Hematopoietic multipotent progenitor cell (in vitro differentiated cells): Measurements from ENCODE around the gene OVCH2. TPM values are rescaled to one million over a fixed set of nuclear protein-coding genes. Genes with fewer than 3 reads are reported as not detected.

Source experiments
- DNase-seq, 3 donors: peaks; one replicate each; pipeline ENCODE4 v3.0.0-alpha.2; 2011 to 2015; ENCODE audit warnings: low read depth in 2 of 3, low spot score in 2 of 3
- total RNA-seq: library from RNA; depleted of rRNA; stranded (reverse); fragments of >200 nt; gene quantifications from one replicate; pipeline ENCODE4 v1.2.3, GENCODE V29; 2012

The OVCH2 gene
- total RNA-seq, 1 donor = not detected

- no peak for DNase-seq
Measured at GRCh38 chr11:7643314-7643713, 63.0 kb downstream of the OVCH2 start.

- DNase-seq = no peak
Measured at GRCh38 chr11:7642747-7643146, 63.5 kb downstream of the OVCH2 start.

GRCh38 chr11:7640816-7641215 is 65.5 kb downstream of the OVCH2 start:
- no peak for DNase-seq

GRCh38 chr11:7639643-7640025 is 66.6 kb downstream of the OVCH2 start:
- DNase-seq = no peak

Other genes starting within 250 kb of the OVCH2 start
- not detected for gene OLFML1, start 221.0 kb downstream of the OVCH2 start, total RNA-seq
- 2.2 TPM for gene PPFIBP2, start 192.5 kb downstream of the OVCH2 start, total RNA-seq
- not detected for gene CYB5R2, start 33.0 kb downstream of the OVCH2 start, total RNA-seq
- not detected for gene OR5P2, start 90.5 kb upstream of the OVCH2 start, total RNA-seq
- gene OR5P3, start 124.4 kb upstream of the OVCH2 start, total RNA-seq = not detected
- gene OR10A6, start 224.8 kb upstream of the OVCH2 start, total RNA-seq = under 0.01 TPM
- under 0.01 TPM for gene OR10A3, start 235.2 kb upstream of the OVCH2 start, total RNA-seq